ENCODE data around the gene FASTKD3.

- TF ChIP-seq CTCF (IDR thresholded peaks at IDR 0.05) = no peak
- TF ChIP-seq POLR2AphosphoS5 (IDR thresholded peaks at IDR 0.05) = no peak
- no peak for TF ChIP-seq EP300 (IDR thresholded peaks at IDR 0.05; ENCODE audit: low read depth)
- no peak for TF ChIP-seq POLR2A (IDR thresholded peaks at IDR 0.05)
Measured at GRCh38 chr5:7852988-7853387, 15.8 kb downstream of the FASTKD3 start.

All from transverse colon (tissue), 4 donors.